ACC112 (cell line): ENCODE results near the gene SUPT6H.
"Not testable (repeated sequence)": the region's sequence is repeated elsewhere in the genome, so short reads cannot be mapped to it uniquely, and the experiment has no call there.

ENCODE experiments used
- H2AFZ ChIP-seq: fragments of 200-600 bp; sonication (generic); one replicate; pipeline ENCODE4 v1.6.0; 2017; ENCODE audit warnings: antibody characterized with exemption, low read length; ENCODE audit not compliant: unreplicated experiment
- H3K27ac ChIP-seq: fragments of 200-600 bp; sonication (generic); 2 replicates; pipeline ENCODE4 v1.5.1; 2014; ENCODE audit warnings: low read depth, mild to moderate bottlenecking, antibody characterized with exemption, low read length, moderate library complexity
- H3K27me3 ChIP-seq: fragments of 200-600 bp; sonication (generic); 2 replicates; pipeline ENCODE4 v1.6.1; 2014; ENCODE audit warnings: mild to moderate bottlenecking, antibody characterized with exemption, low read length, moderate library complexity, mixed read lengths; ENCODE audit not compliant: insufficient read depth
- H3K36me3 ChIP-seq: fragments of 200-600 bp; sonication (generic); 2 replicates; pipeline ENCODE4 v1.6.1; 2016; ENCODE audit warnings: mild to moderate bottlenecking, antibody characterized with exemption, low read length, moderate library complexity, mixed read lengths; ENCODE audit not compliant: insufficient read depth
- H3K4me1 ChIP-seq: fragments of 200-600 bp; sonication (generic); one replicate; pipeline ENCODE4 v1.6.1; 2016; ENCODE audit warnings: low read length, mixed read lengths; ENCODE audit not compliant: insufficient read depth, unreplicated experiment, control insufficient read depth
- H3K4me3 ChIP-seq: fragments of 200-600 bp; sonication (generic); 2 replicates; pipeline ENCODE4 v1.5.1; 2014; ENCODE audit warnings: mild to moderate bottlenecking, low read depth, low read length
- H3K79me2 ChIP-seq: fragments of 200-600 bp; sonication (generic); one replicate; pipeline ENCODE4 v1.6.0; 2016; ENCODE audit warnings: low read length; ENCODE audit not compliant: control insufficient read depth, unreplicated experiment, insufficient read depth

The SUPT6H gene

GRCh38 chr17:28655160-28655559, 6.8 kb upstream of the SUPT6H start:
- peaks cover 28% of the 10 kb centered on the region for H3K79me2 ChIP-seq
- H3K27ac ChIP-seq = no peak overlapping the region
- H3K4me3 ChIP-seq = no peak overlapping the region
- no peaks in the 10 kb centered on the region for H3K27me3 ChIP-seq
- H3K36me3 ChIP-seq = peaks cover 8% of the 10 kb centered on the region; the same call in 1 of the 2 replicates
- no peak overlapping the region for H2AFZ ChIP-seq
- peaks cover 4% of the 10 kb centered on the region for H3K4me1 ChIP-seq

GRCh38 chr17:28657756-28658155, 4.2 kb upstream of the SUPT6H start:
- H3K4me1 ChIP-seq = peaks cover 9% of the 10 kb centered on the region
- H3K79me2 ChIP-seq = peaks cover 47% of the 10 kb centered on the region
- no peaks in the 10 kb centered on the region for H3K27me3 ChIP-seq
- peak overlapping the region; percentile 7; the same call in 1 of the 2 replicates for H3K27ac ChIP-seq
- H3K36me3 ChIP-seq = peaks cover 8% of the 10 kb centered on the region; the same call in 1 of the 2 replicates
- H3K4me3 ChIP-seq = no peak overlapping the region
- H2AFZ ChIP-seq = no peak overlapping the region

GRCh38 chr17:28658342-28658741, 3.7 kb upstream of the SUPT6H start:
- H3K79me2 ChIP-seq = peaks cover 50% of the 10 kb centered on the region
- H2AFZ ChIP-seq, H3K36me3 ChIP-seq, H3K27me3 ChIP-seq, H3K4me3 ChIP-seq: not testable (repeated sequence)
- peaks cover 14% of the 10 kb centered on the region for H3K4me1 ChIP-seq
- H3K27ac ChIP-seq = peak overlapping the region; percentile 7; the same call in 1 of the 2 replicates

- not testable (repeated sequence) for H2AFZ ChIP-seq, H3K36me3 ChIP-seq, H3K27me3 ChIP-seq, H3K4me3 ChIP-seq, H3K27ac ChIP-seq
- peaks cover 19% of the 10 kb centered on the region for H3K4me1 ChIP-seq
- peaks cover 56% of the 10 kb centered on the region for H3K79me2 ChIP-seq
Observed at GRCh38 chr17:28658766-28659496, 3.1 kb upstream of the SUPT6H start.

GRCh38 chr17:28659497-28659881, 2.5 kb upstream of the SUPT6H start:
- not testable (repeated sequence) for H3K27me3 ChIP-seq, H3K36me3 ChIP-seq, H3K4me3 ChIP-seq, H2AFZ ChIP-seq, H3K27ac ChIP-seq
- Histone ChIP-seq H3K79me2 (peaks cover 61% of the 10 kb centered on the region), H3K4me1 (peaks cover 21% of the 10 kb centered on the region)

- peak overlapping the region; percentile 96 for H2AFZ ChIP-seq
- H3K4me1 ChIP-seq = peaks cover 21% of the 10 kb centered on the region
- H3K27ac ChIP-seq = peak overlapping the region; percentile 89
- H3K4me3 ChIP-seq = peak overlapping the region; percentile 97
- peaks cover 3% of the 10 kb centered on the region; the same call in 1 of the 2 replicates for H3K36me3 ChIP-seq
- H3K27me3 ChIP-seq = no peaks in the 10 kb centered on the region
- peaks cover 70% of the 10 kb centered on the region for H3K79me2 ChIP-seq
Observed at GRCh38 chr17:28662527-28662829, 473 bp downstream of the SUPT6H start.

GRCh38 chr17:28663723-28664122, 1.7 kb downstream of the SUPT6H start:
- Histone ChIP-seq H3K27ac (no peak overlapping the region), H3K4me3 (peak overlapping the region; percentile 97), H3K36me3 (peaks cover 12% of the 10 kb centered on the region; the same call in 1 of the 2 replicates)

GRCh38 chr17:28665994-28666393, 4.0 kb downstream of the SUPT6H start:
- H2AFZ ChIP-seq = no peak overlapping the region
- peaks cover 86% of the 10 kb centered on the region for H3K79me2 ChIP-seq
- peaks cover 17% of the 10 kb centered on the region for H3K4me1 ChIP-seq
- no peak overlapping the region for H3K4me3 ChIP-seq
- H3K27ac ChIP-seq = no peak overlapping the region
- no peaks in the 10 kb centered on the region for H3K27me3 ChIP-seq
- peaks cover 20% of the 10 kb centered on the region for H3K36me3 ChIP-seq

More at GRCh38 chr17:28663723-28664122, 1.7 kb downstream of the SUPT6H start:
- Histone ChIP-seq H2AFZ (no peak overlapping the region), H3K27me3 (no peaks in the 10 kb centered on the region), H3K4me1 (peaks cover 22% of the 10 kb centered on the region), H3K79me2 (peaks cover 82% of the 10 kb centered on the region)

- no peak overlapping the region for H3K4me3 ChIP-seq
- H3K79me2 ChIP-seq = peaks cover 75% of the 10 kb centered on the region
- H2AFZ ChIP-seq = no peak overlapping the region
- peaks cover 31% of the 10 kb centered on the region for H3K36me3 ChIP-seq
- no peaks in the 10 kb centered on the region for H3K27me3 ChIP-seq
- peaks cover 17% of the 10 kb centered on the region for H3K4me1 ChIP-seq
- no peak overlapping the region for H3K27ac ChIP-seq
Observed at GRCh38 chr17:28667870-28668269, 5.9 kb downstream of the SUPT6H start.

- peaks cover 55% of the 10 kb centered on the region for H3K79me2 ChIP-seq
- no peak overlapping the region for H2AFZ ChIP-seq
- peaks cover 51% of the 10 kb centered on the region for H3K36me3 ChIP-seq
- H3K27me3 ChIP-seq = no peaks in the 10 kb centered on the region
- H3K4me1 ChIP-seq = peaks cover 4% of the 10 kb centered on the region
- no peak overlapping the region for H3K4me3 ChIP-seq
- no peak overlapping the region for H3K27ac ChIP-seq
Observed at GRCh38 chr17:28669918-28670317, 7.9 kb downstream of the SUPT6H start.

GRCh38 chr17:28675490-28675889, 13.5 kb downstream of the SUPT6H start:
- no peak overlapping the region for H2AFZ ChIP-seq
- no peak overlapping the region for H3K4me3 ChIP-seq
- H3K27me3 ChIP-seq = no peaks in the 10 kb centered on the region
- no peaks in the 10 kb centered on the region for H3K4me1 ChIP-seq
- H3K36me3 ChIP-seq = peaks cover 64% of the 10 kb centered on the region
- H3K79me2 ChIP-seq = peaks cover 7% of the 10 kb centered on the region
- H3K27ac ChIP-seq = no peak overlapping the region
